Activated T-cell treated with anti-CD3 and anti-CD28 coated beads, Interleukin-2, amount 50 U/mL, for 24 hours (primary cell): ENCODE data around the gene HPSE2.
"Not testable (repeated sequence)": the region's sequence is repeated elsewhere in the genome, so short reads cannot be mapped to it uniquely, and the experiment has no call there.

Experiments used
- DNase-seq: peaks from one replicate; pipeline ENCODE4 v3.0.0-alpha.2; 2020
- H3K27ac Mint-ChIP-seq: 2 replicates; pipeline ENCODE4 v1.8.0; 2020; ENCODE audit warnings: mild to moderate bottlenecking, mixed read lengths
- H3K27me3 Mint-ChIP-seq: 2 replicates; pipeline ENCODE4 v1.8.0; 2020; ENCODE audit warnings: mixed read lengths
- H3K36me3 Mint-ChIP-seq: 2 replicates; pipeline ENCODE4 v1.8.0; 2020; ENCODE audit warnings: low read depth, mixed read lengths
- H3K4me1 Mint-ChIP-seq: 2 replicates; pipeline ENCODE4 v1.8.0; 2020; ENCODE audit warnings: low read depth, mixed read lengths
- H3K4me3 Mint-ChIP-seq: 2 replicates; pipeline ENCODE4 v1.8.0; 2020; ENCODE audit warnings: mild to moderate bottlenecking, moderate library complexity, mixed read lengths
- H3K9me3 Mint-ChIP-seq: 2 replicates; pipeline ENCODE4 v1.8.0; 2020; ENCODE audit warnings: mixed read lengths

The HPSE2 gene

DNA sequence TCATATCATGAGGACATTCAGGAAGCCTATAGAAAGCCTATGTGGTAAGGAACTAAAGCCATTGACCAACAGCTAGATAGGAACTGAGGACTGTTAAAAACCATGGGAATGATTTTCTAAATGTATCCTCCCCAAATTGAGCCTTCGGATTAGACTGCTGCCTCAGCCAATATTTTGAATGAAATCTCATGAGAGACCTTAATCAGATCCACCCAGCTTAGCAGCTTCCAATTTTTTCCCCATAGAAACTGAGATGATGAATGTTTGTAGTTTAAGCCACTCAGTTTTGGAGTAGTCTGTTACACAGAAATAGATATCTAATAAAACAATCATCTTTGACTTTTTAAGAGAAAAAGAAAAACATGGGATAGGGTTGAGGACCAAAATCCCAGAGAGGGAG is 292.0 kb downstream of the HPSE2 start:
- Mint-ChIP-seq H3K27me3 (no peaks in the 10 kb centered on the region), H3K27ac (no peak overlapping the region), H3K36me3 (no peaks in the 10 kb centered on the region), H3K4me3 (no peak overlapping the region), H3K4me1 (no peaks in the 10 kb centered on the region), H3K9me3 (peaks cover 2% of the 10 kb centered on the region)
- DNase-seq, result no peak

DNA sequence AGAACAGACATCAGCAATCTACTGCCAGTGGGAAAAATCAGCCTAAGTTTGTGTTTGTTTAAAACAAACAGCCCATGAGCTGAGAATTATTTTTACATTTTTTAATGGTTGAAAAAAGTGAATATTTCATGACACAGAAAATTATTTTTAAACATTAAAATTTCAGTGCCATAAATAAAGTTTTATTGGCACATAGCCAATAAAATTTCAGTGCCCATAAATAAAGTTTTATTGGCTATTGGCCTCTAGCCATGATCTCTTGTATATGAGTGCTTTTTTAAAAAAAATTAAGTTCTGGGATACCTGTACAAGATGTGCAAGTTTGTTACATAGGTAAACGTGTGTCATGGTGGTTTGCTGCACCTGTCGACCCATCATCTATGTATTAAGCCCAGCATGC is 305.9 kb downstream of the HPSE2 start:
- H3K4me1 Mint-ChIP-seq, result no peaks in the 10 kb centered on the region
- no peaks in the 10 kb centered on the region for H3K36me3 Mint-ChIP-seq
- H3K27me3 Mint-ChIP-seq, result no peaks in the 10 kb centered on the region
- DNase-seq, result no peak
- H3K27ac Mint-ChIP-seq, result no peak overlapping the region
- H3K4me3 Mint-ChIP-seq, result no peak overlapping the region
- H3K9me3 Mint-ChIP-seq, result peaks cover 26% of the 10 kb centered on the region

DNA sequence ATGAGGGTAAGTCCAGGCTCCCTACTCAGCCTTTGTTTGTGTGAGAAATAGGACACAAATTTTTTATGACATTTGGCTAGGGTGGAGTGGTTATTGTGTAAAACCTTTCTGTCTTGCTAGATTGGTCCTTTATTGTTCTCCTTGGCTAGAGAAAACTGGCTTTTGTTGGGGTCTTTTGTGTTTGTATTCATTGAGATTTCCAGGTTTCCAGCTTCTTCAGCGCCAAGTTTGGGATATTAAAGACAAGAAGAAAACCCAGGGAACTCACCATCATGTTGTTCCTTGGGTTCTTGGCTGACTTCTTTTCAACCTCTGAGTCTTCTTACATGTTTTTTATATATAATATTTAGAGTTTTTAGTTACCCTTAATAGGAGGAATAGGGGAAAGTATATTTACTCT is 310.0 kb downstream of the HPSE2 start:
- Mint-ChIP-seq H3K27ac (no peak overlapping the region), H3K4me3 (no peak overlapping the region), H3K9me3 (peaks cover 5% of the 10 kb centered on the region), H3K27me3 (no peaks in the 10 kb centered on the region), H3K4me1 (no peaks in the 10 kb centered on the region), H3K36me3 (no peaks in the 10 kb centered on the region)
- DNase-seq, result no peak

DNA sequence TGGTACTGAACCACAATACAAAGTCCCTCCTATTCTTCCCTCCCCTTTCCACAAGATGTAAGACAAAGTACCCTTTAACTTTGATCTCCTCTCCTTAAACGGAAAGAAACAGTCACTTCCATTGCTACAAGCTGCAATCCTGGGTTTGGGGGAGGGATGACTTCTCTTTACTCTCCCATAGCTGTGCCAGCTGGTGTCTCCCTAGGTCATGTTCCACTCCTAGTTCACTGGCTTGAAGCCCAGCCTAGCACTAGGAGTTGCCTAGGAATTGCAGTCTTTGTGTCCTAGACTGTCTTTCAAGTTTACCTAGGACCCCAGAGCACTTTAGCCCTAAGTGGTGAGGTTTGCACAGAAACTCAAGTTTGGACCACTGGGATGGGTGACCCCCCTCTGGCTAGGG is 311.1 kb downstream of the HPSE2 start:
- H3K27me3 Mint-ChIP-seq, result no peaks in the 10 kb centered on the region
- H3K36me3 Mint-ChIP-seq, result no peaks in the 10 kb centered on the region
- no peak overlapping the region for H3K27ac Mint-ChIP-seq
- DNase-seq, result no peak
- H3K9me3 Mint-ChIP-seq, result peaks cover 5% of the 10 kb centered on the region
- no peak overlapping the region for H3K4me3 Mint-ChIP-seq
- no peaks in the 10 kb centered on the region for H3K4me1 Mint-ChIP-seq

DNA sequence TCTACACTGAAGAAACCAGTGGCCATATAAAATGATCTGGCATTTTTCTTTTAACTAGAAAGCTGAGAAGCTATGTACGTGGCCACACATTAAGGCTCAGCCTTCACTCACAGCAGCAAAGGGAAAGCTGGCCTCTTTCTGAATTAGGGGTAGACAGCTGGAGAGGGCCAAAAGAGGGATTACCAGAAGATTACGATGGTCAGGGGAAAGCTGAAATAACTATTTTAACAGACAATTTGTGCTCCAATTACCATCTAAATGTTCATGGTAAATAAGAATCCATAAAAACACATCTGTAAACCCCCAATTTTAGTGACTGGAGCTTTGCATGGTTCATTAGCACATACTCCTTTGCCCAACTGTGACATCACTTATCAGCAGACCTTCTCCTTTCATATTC is 314.3 kb downstream of the HPSE2 start:
- Mint-ChIP-seq H3K36me3 (no peaks in the 10 kb centered on the region), H3K4me1 (no peaks in the 10 kb centered on the region)

DNA sequence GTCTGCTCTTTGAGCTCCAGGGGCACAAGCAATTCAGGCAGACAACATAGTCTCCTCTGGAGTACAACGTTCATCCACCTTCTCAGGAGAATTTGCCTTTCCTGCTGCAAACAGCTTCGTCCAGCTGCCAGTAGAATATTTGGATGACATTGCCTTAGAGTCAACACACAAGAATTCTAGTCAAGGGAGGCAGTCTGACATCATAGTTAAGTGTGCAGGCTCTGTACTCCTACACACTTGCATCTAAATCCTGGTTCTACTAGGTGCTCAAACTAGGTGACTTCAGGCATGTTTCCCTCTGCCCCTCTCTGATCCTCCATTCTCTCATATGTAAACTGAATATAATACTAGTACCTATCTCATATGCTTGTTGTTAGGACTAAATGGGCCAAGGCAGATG is 314.8 kb downstream of the HPSE2 start:
- H3K27ac Mint-ChIP-seq, result no peak overlapping the region
- H3K36me3 Mint-ChIP-seq, result no peaks in the 10 kb centered on the region
- no peak overlapping the region for H3K4me3 Mint-ChIP-seq
- H3K9me3 Mint-ChIP-seq, result no peaks in the 10 kb centered on the region
- no peaks in the 10 kb centered on the region for H3K27me3 Mint-ChIP-seq
- DNase-seq, result no peak
- no peaks in the 10 kb centered on the region for H3K4me1 Mint-ChIP-seq

More for the DNA sequence above, 314.3 kb downstream of the HPSE2 start:
- Mint-ChIP-seq H3K27me3 (no peaks in the 10 kb centered on the region), H3K27ac (no peak overlapping the region), H3K4me3 (no peak overlapping the region), H3K9me3 (no peaks in the 10 kb centered on the region)
- no peak for DNase-seq

- no peak for DNase-seq
- Mint-ChIP-seq H3K4me3 (no peak overlapping the region), H3K27me3 (no peaks in the 10 kb centered on the region), H3K27ac (no peak overlapping the region), H3K36me3 (no peaks in the 10 kb centered on the region), H3K4me1 (no peaks in the 10 kb centered on the region), H3K9me3 (no peaks in the 10 kb centered on the region)
Measured at GRCh38 chr10:98920360-98920759, 315.3 kb downstream of the HPSE2 start.

- H3K36me3 Mint-ChIP-seq, result no peaks in the 10 kb centered on the region
- no peaks in the 10 kb centered on the region for H3K9me3 Mint-ChIP-seq
- H3K27ac Mint-ChIP-seq, result no peak overlapping the region
- no peaks in the 10 kb centered on the region for H3K4me1 Mint-ChIP-seq
- DNase-seq, result no peak
- H3K4me3 Mint-ChIP-seq, result no peak overlapping the region
- no peaks in the 10 kb centered on the region for H3K27me3 Mint-ChIP-seq
Measured at GRCh38 chr10:98919899-98920298, 315.8 kb downstream of the HPSE2 start.

DNA sequence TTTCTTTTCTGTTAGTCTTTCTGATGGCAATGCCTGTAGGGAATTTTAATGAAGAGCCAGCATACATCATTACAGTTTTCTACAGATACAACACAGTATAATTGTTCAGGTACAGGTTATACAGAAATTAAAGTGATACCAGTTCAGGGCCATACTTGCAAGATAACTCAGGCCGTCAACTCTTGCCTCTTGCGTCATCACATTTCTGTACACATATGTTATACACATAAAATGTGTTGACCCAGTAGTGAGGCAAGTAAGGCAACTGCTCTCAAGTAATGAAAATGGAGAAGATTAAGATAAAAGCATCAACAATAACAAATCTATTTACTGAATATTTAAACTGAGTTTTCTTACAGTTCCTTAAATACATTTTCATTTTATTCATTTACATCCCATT is 317.8 kb downstream of the HPSE2 start:
- Mint-ChIP-seq H3K9me3 (no peaks in the 10 kb centered on the region), H3K27me3 (no peaks in the 10 kb centered on the region), H3K27ac (no peak overlapping the region), H3K4me1 (no peaks in the 10 kb centered on the region), H3K4me3 (no peak overlapping the region), H3K36me3 (no peaks in the 10 kb centered on the region)
- DNase-seq, result no peak

DNA sequence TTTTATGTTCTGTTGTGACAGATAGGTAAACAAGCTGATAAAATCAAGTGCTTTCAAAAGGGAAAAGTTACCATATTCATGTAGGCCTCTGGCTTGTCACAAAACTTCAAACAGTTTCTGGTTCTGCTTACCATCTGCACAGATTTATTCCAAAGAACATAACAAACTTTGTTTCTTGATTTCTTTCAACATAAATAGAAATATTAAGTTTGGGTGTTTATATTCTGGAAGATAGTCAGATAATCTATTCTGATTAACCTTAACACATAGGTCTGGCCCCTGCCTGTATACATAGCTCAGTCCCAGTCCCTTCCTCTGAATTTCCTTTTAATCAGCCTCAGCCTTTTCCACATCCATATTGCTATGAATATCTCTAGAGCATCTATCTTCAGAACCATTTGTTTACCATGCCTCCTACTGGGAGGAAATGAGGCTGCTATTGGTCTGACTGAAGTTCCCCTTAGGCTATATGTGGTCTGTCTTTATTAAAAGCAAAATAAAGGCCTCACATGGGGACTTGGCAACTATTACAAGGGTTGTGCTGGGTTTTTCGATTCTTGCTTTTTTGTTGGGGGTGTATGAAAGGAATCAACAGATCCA is 319.0 kb downstream of the HPSE2 start:
- no peaks in the 10 kb centered on the region for H3K9me3 Mint-ChIP-seq
- H3K4me1 Mint-ChIP-seq, result no peaks in the 10 kb centered on the region
- no peak overlapping the region for H3K4me3 Mint-ChIP-seq
- no peaks in the 10 kb centered on the region for H3K36me3 Mint-ChIP-seq
- H3K27ac Mint-ChIP-seq, result no peak overlapping the region
- no peak for DNase-seq
- H3K27me3 Mint-ChIP-seq, result no peaks in the 10 kb centered on the region

DNA sequence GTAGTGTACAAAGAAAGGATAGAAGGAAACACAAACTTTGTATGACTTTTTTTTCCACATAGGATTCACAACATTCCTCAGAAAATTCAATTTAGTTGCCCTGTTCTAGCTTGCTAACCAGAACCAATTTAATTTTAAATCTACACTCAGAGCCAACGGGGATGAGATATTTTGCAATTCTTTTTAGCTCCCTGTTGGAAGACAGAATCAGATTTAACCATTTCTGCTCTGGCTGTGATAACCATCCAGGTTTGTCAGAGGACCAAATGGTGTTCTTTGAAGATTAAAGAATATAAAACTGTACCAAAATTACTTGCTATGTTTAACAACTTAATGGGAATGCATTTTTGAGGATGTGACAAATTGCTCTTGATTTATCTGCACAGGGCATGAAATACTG is 319.7 kb downstream of the HPSE2 start:
- Mint-ChIP-seq H3K4me1 (no peaks in the 10 kb centered on the region), H3K36me3 (no peaks in the 10 kb centered on the region), H3K27me3 (no peaks in the 10 kb centered on the region), H3K4me3 (no peak overlapping the region), H3K27ac (no peak overlapping the region), H3K9me3 (no peaks in the 10 kb centered on the region)
- no peak for DNase-seq

GRCh38 chr10:98910546-98910945 is 325.1 kb downstream of the HPSE2 start:
- H3K27me3 Mint-ChIP-seq, result no peaks in the 10 kb centered on the region
- no peaks in the 10 kb centered on the region for H3K9me3 Mint-ChIP-seq
- H3K4me1 Mint-ChIP-seq, result no peaks in the 10 kb centered on the region
- no peak for DNase-seq
- no peaks in the 10 kb centered on the region for H3K36me3 Mint-ChIP-seq
- H3K4me3 Mint-ChIP-seq, result no peak overlapping the region
- no peak overlapping the region for H3K27ac Mint-ChIP-seq

DNA sequence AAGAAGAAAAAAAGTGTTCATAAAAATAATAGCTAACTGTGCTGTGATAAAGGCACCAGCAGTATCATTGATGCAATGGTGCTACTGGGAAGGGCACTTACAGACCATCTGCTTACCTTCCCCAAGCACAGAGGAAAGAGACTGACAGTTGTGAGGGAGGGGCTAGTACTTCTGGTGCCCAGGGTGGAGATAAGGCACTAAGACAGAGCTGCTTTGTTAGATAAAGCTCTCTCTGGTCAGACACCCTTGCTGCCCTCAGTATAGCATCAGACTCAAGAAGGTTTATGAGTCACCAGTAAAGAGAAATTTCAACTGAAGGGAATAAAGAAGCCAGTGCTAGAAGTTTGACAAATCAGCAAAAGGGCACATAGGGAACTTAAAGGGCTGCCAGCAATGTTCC is 325.6 kb downstream of the HPSE2 start:
- DNase-seq, result no peak
- Mint-ChIP-seq H3K4me3 (no peak overlapping the region), H3K4me1 (no peaks in the 10 kb centered on the region), H3K36me3 (no peaks in the 10 kb centered on the region), H3K9me3 (no peaks in the 10 kb centered on the region), H3K27me3 (no peaks in the 10 kb centered on the region), H3K27ac (no peak overlapping the region)

DNA sequence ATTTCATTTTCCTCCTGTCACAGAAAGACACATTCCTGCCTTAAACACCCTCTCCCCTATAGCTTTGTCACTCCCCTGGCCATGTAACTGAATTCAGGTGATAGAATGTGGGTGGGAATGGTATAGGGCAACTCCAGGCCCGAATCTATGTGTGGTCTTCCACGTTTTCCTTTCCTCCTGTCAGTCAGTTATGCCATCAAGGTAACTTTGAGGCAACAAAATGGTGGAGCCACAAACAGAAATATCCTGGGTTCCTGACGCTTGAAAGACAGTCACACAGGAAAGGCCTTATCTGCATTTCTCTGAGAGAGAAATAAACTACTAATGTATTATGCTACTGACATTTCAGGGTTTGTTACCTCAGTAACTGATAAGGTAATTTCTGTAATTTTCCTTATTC is 326.8 kb downstream of the HPSE2 start:
- Mint-ChIP-seq H3K27me3 (no peaks in the 10 kb centered on the region), H3K4me3 (no peak overlapping the region), H3K36me3 (no peaks in the 10 kb centered on the region), H3K27ac (no peak overlapping the region), H3K9me3 (no peaks in the 10 kb centered on the region), H3K4me1 (no peaks in the 10 kb centered on the region)
- DNase-seq, result no peak

- not testable (repeated sequence) for H3K36me3 Mint-ChIP-seq, H3K27ac Mint-ChIP-seq, H3K4me1 Mint-ChIP-seq, DNase-seq, H3K27me3 Mint-ChIP-seq, H3K4me3 Mint-ChIP-seq, H3K9me3 Mint-ChIP-seq
Measured at GRCh38 chr10:98908247-98908646, 327.4 kb downstream of the HPSE2 start.

- H3K36me3 Mint-ChIP-seq, result no peaks in the 10 kb centered on the region
- no peak overlapping the region for H3K4me3 Mint-ChIP-seq
- H3K4me1 Mint-ChIP-seq, result no peaks in the 10 kb centered on the region
- H3K27ac Mint-ChIP-seq, result no peak overlapping the region
- H3K27me3 Mint-ChIP-seq, result no peaks in the 10 kb centered on the region
- no peak for DNase-seq
- H3K9me3 Mint-ChIP-seq, result no peaks in the 10 kb centered on the region
Measured at GRCh38 chr10:98901441-98902110, 334.1 kb downstream of the HPSE2 start.
